Dedifferentiated amniotic fluid mesenchymal stem cell (primary cell): Measurements from ENCODE around the gene TBC1D10A.

ENCODE experiments used
- DNase-seq: peaks from one replicate; pipeline ENCODE4 v3.0.0-alpha.2; 2016; ENCODE audit errors: extremely low spot score

Gene TBC1D10A

GRCh38 chr22:30299322-30299721 lies 27.4 kb downstream of the TBC1D10A start:
- no peak for DNase-seq

GRCh38 chr22:30297991-30298701 lies 28.6 kb downstream of the TBC1D10A start:
- no peak for DNase-seq

GRCh38 chr22:30297276-30297990 lies 29.3 kb downstream of the TBC1D10A start:
- no peak for DNase-seq

GRCh38 chr22:30296833-30297232 lies 29.9 kb downstream of the TBC1D10A start:
- no peak for DNase-seq

GRCh38 chr22:30296324-30296723 lies 30.4 kb downstream of the TBC1D10A start:
- DNase-seq = no peak

GRCh38 chr22:30295576-30295975 lies 31.2 kb downstream of the TBC1D10A start:
- DNase-seq = no peak

GRCh38 chr22:30294830-30295229 lies 31.9 kb downstream of the TBC1D10A start:
- DNase-seq = no peak

GRCh38 chr22:30294066-30294465 lies 32.7 kb downstream of the TBC1D10A start:
- DNase-seq = no peak

- no peak for DNase-seq
These were observed 33.7 kb downstream of the TBC1D10A start for GRCh38 chr22:30293026-30293425.

- no peak for DNase-seq
These were observed 34.4 kb downstream of the TBC1D10A start for GRCh38 chr22:30292069-30292970.

GRCh38 chr22:30291058-30291892 lies 35.5 kb downstream of the TBC1D10A start:
- peak; percentile 19 for DNase-seq

- no peak for DNase-seq
These were observed 36.2 kb downstream of the TBC1D10A start for GRCh38 chr22:30290342-30291057.

GRCh38 chr22:30289980-30290313 lies 36.8 kb downstream of the TBC1D10A start:
- DNase-seq = no peak

GRCh38 chr22:30289141-30289979 lies 37.4 kb downstream of the TBC1D10A start, which contains the start of gene CASTOR1:
CASTOR1 (minus strand) TSS chr22:30289505; CDS start chr22:30289497, 8 bp downstream.
- DNase-seq = peak; percentile 98

- DNase-seq = no peak
These were observed 38.2 kb downstream of the TBC1D10A start for GRCh38 chr22:30288419-30289140.

- peak; percentile 82 for DNase-seq
These were observed 38.9 kb downstream of the TBC1D10A start for GRCh38 chr22:30287648-30288418.

- no peak for DNase-seq
These were observed 39.7 kb downstream of the TBC1D10A start for GRCh38 chr22:30286813-30287647.
